GM18868 (cell line): ENCODE data around the gene IPMK.
"Not testable (repeated sequence)": the region's sequence is repeated elsewhere in the genome, so short reads cannot be mapped to it uniquely, and the experiment has no call there.

Experiments
- ATAC-seq: cut with Tn5 transposase; IDR thresholded peaks from one replicate; pipeline ENCODE4 v1.9.1; 2021; ENCODE audit warnings: mild to moderate bottlenecking, moderate library complexity; ENCODE audit not compliant: unreplicated experiment

The IPMK gene

GRCh38 chr10:58158806-58159205 is 108.9 kb downstream of the IPMK start:
- no peak for ATAC-seq

- ATAC-seq: no peak
These were observed 110.5 kb downstream of the IPMK start for GRCh38 chr10:58157076-58157766.

GRCh38 chr10:58155941-58156340 is 111.8 kb downstream of the IPMK start:
- not testable (repeated sequence) for ATAC-seq

- ATAC-seq: no peak
These were observed 113.9 kb downstream of the IPMK start for GRCh38 chr10:58153751-58154150.

GRCh38 chr10:58152673-58153263 is 114.9 kb downstream of the IPMK start:
- ATAC-seq: peak; percentile 82

- ATAC-seq: no peak
These were observed 117.4 kb downstream of the IPMK start for GRCh38 chr10:58150290-58150689.

GRCh38 chr10:58143944-58144343 is 123.8 kb downstream of the IPMK start:
- ATAC-seq: no peak
